Activated T-cell treated with anti-CD3 and anti-CD28 coated beads for 4 hours (primary cell): ENCODE data around the gene SPC24.
"Not testable (repeated sequence)": the region's sequence is repeated elsewhere in the genome, so short reads cannot be mapped to it uniquely, and the experiment has no call there.

ENCODE experiments used
- DNase-seq: peaks from one replicate; pipeline ENCODE4 v3.0.0-alpha.2; 2020

Gene SPC24

DNA sequence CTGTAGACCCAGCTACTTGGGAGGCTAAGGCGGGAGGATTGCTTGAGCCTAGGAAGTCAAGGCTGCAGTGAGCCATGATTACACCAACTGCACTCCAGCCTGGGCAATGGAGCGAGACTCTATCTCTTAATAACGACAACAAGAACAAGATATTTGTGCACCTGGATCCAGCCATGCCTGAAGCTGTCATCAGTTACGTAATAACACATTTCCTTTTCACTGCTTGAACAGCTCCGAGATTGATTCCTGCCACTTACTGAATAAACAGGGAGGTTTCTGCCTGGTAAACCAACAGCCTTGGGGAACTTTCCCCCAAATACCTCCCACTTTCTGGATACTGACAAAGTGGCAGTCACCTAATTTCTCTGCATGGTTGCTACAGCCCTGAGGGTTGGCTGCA is 36.4 kb upstream of the SPC24 start:
- DNase-seq = no peak

DNA sequence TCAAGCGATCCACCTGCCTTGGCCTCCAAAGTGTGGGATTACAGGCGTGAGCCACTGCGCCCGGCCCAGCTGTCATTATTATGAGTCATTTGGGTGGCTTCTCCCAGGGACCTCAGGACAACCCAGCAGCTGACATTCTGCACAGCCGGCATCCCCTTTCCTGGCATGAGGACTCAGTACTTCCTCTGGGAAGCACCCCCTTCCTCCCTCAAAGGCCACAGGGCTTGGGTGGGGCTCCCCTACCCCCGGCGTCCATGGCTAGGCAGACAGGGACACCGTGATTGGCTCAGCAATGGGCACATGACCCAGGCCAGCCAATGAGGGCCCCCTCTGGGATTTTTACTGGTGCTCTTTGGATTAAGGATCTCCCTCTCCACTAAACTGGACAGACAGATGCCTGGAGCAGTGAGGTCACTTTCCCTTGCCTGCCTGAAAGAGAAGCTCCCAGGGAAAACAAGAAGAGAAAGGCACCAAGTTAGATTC is 35.7 kb upstream of the SPC24 start:
- DNase-seq = no peak

GRCh38 chr19:11190501-11190900 is 34.9 kb upstream of the SPC24 start:
- no peak for DNase-seq

DNA sequence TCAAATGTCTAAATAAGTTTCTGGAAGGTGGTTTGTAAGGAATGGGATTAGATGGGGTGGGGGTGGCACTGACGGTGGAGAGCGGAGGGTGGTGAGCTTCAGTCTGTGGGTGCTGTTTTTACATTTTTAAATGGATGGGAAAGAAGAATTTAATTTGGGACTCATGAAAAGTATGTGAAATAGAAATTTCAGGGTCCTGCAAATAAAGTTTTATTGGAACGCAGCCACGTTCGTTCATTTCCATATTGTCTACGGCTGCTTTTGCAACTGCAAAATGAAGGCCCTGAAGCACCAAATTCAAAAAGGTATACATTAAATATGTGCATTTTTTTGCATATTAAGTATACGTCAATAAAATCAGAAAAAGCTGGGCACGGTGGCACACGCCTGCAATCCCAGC is 31.9 kb upstream of the SPC24 start:
- no peak for DNase-seq

GRCh38 chr19:11182994-11183393 is 27.4 kb upstream of the SPC24 start:
- DNase-seq = no peak

GRCh38 chr19:11181488-11181887 is 25.9 kb upstream of the SPC24 start:
- DNase-seq = no peak

- DNase-seq = not testable (repeated sequence)
These were observed 25.4 kb upstream of the SPC24 start for GRCh38 chr19:11180975-11181374.

DNA sequence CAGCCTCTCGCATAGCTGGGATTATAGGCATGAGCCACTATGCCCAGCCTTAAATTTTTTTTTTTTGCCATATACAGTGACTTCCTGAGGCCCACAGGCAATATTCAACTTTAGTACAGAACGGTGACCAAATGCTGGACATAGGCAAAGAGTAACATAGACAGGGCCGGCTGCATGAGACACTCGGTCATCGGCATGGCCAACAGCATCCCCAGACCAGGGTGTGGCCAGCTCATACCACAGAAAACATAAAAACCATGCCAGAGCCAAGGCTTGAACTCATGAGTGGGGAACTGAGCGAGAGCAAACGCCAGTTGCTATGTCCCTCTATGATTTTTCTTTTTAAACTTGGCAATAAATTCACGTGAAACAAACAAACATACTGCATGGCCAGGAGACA is 24.8 kb upstream of the SPC24 start:
- no peak for DNase-seq

DNA sequence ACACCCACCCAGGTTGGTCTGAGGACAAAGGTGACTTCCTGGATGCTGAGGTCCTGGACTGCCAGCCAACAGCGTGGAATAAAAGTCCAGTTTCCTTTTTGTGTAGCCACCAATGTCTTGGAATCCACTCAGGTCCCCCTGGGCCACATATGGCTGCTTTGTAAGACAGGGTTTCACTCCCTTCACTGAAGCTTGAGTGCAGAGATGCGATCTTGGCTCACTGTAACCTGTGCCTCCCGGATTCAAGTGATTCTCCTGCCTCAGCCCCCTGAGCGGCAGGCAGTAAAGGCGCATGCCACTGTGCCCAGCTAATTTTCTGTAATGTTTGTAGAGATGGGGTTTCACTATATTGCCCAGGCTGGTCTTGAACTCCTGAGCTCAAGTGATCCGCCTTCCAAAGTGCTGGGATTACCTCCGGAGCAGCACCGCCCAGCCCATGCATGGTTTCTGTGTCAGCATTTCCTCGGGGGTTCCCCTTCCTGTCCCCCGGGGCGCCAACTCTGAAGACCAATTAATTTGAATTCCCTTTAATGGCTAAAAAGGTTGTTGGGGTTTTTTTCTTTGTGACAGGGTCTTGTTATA is 24.2 kb upstream of the SPC24 start:
- DNase-seq = no peak

GRCh38 chr19:11179145-11179465 is 23.5 kb upstream of the SPC24 start:
- not testable (repeated sequence) for DNase-seq

DNA sequence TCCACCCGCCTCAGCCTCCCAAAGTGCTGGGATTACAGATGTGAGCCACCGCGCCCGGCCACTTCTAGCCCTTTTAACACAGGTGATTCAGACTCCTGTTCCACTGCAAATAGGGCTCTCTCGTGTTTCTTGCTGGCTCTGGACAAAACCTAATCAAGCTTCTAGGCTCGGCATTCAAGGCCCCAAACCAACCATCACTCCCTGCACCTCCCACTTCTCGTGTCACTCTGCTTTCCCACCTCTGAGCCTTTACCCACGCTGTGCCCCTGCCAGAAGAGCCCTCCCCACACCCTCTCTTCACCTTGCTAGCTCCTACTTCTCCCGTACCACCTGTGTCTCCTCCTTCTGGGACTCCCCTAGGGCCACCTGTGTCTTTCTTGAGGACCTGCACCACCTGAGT is 22.0 kb upstream of the SPC24 start:
- DNase-seq = no peak

DNA sequence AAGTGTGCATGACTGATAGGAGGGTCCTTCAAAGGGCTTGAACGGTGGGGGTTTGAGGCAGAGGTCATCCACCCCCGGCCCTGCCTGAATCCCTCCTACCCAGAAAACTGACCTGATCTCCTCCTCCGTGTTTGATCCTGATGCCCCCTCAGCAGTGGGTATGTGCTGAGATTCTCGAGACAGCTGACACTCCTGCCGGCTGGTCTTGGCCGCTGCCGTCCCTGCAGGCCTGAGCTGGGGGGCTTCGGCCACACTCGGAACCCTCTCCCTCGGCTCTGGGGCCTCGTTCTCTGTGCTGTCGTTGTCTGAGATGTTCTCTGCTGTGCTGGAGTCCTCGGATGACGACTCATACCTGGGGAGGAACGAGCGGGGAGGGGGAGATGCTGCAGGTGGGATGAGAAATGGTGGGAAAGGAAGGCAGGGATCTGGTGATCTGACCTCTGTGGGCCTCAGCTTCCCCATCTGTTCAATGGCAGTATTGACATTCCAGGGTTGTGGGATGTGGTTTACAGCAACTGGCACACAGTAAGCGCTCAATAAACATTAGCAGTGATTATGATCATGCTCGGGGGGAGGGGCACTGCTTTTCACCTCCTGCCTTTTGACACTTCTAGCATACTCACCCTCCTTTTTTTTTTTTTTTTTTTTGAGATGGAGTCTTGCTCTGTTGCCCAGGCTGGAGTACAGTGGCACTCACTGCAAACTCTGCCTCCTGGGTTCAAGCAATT is 21.0 kb upstream of the SPC24 start:
- no peak for DNase-seq

DNA sequence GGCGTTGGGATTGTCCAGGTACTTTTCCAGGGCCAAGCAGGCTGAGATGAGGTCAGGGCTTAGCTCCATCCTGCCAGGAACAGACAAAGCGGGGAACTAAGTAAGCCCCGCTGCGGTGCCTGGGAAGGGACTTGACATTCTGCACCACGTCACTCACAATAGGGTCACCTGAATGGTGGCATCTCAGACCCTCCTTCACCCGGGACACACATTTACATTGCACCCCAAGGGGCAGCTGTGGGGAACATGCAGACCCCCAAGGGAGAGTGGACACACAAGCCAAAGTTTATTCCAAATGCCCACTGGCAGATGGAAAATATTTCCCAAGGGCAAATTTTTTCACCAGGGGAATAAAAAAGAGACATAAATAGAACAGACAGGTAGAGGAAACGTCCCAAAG is 20.3 kb upstream of the SPC24 start:
- no peak for DNase-seq

DNA sequence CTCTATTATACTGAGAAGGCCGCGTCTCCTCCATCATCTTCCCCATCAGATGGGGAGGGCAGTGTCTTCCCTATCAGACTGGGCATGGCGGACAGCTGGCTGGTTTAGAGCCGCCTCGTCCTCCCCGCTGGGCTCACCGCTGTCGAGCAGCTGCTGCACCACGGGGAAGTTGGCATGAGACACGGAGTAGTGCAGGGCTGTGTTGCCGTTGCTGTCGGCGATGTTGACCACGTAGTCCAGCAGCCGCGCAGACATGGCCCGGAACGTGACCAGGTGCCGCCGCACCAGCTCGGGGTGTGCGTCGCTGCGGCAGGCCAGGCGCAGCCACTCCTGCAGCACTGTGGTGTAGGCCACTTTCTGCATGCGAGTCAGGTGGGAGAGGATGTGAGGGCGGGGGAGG is 18.8 kb upstream of the SPC24 start:
- no peak for DNase-seq

DNA sequence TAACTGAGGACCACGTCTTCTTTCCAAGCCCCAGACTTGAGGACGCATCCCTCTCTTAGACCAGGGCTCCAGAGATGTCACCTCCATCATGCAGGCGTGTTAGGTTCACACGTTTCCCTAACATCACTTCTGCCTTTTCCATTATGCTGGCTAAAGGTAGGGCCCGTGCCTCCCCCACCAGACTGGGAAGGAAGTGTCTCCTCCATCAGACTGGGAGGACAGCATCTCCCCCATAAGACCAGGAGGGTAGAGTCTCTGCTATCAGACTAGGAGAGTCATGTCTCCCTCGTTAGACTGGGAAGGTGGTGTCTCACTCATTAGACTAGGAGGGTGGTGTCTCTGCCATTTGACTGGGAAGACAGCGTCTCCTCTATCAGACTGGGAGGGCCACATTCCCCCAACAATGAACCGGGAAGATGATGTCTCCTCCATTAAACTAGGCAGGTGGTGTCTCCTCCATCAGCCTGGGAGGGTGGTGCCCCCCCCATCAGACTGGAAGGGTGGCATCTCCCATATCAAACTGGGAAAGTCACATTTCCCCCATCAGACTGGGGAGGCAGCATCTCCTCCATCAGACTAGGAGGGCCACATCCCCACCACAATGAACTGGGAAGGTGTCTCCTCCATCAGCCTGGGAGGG is 18.1 kb upstream of the SPC24 start:
- no peak for DNase-seq

GRCh38 chr19:11172576-11172975 is 17.0 kb upstream of the SPC24 start:
- DNase-seq = no peak

DNA sequence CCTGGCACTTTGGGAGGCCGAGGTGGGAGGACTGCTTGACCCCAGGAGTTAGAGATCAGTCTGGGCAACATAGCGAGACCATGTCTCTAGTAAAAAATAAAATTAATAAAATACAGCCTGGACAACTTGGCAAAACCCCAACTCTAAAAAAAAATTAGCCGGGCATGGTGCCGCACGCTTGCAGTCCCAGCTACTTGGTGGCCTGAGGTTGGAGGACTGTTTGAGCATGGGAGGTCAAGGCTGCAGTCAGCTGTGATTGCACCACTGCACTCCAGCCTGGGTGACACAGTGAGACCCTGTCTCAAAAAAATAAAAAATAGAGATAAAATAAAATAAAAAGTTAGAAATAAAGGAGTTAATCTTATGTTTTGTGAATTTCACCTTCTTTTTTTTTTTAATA is 15.6 kb upstream of the SPC24 start:
- no peak for DNase-seq

DNA sequence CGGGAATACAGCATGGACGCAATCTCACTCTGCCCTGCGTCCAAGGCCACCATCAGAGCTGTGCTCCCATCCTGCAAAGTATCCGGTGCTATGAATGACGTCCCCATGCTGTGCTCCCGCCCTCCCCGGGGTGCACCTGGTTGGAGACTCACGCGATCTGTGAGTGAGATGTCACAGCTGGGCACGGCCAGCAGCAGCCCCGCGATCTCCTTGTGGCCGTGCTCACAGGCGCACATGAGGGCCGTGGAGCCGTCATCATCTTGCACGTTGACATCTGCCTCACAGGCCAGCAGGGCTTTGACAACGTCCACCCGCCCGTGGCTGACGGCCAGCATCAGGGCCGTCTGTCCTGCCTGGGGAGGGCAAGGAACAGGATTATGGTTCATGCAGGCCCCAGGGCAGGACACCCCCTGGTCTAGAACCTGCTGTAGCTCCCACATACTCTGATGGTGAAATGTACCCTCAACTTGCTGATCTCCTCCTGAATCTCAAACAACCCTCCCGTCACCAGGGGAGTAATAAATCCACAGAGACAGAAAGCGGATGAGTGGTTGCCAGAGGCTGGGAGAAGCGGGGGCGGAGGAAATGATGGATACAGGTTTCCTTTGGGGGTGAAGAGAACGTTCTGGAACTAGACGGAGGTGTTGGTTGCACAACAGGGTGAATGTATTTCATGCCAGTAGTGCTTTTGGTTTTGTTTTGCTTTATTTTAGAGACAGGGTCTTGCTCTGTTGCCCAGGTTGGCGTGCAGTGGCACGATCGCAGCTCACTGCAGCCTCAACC is 14.5 kb upstream of the SPC24 start:
- DNase-seq = no peak

GRCh38 chr19:11168568-11168967 is 13.0 kb upstream of the SPC24 start:
- no peak for DNase-seq

GRCh38 chr19:11166281-11167142 is 10.9 kb upstream of the SPC24 start:
- no peak for DNase-seq

DNA sequence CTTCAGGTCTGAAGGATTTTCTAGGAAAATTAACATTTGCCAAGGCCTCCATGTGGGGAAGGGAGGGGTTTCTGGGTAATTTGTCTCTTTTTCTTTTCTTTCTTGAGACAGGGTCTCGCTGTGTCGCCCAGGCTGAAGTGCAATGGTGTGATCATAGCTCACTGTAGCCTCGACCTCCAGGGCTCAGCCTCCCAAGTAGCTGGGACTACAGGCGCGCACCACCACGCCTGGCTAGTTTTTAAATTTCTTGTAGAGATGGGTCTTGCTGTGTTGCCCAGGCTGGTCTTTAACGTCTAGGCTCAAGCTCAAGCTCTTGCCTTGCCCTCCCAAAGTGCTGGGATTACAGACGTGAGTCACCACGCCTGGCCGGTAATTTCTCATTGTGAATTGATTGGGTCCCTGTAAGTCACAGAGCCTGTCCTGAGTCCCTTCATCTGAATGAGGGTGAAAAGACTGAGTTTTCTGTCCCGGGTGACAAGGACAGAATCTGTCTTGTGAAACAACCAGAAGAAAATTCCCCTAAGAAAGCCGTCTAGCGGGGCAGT is 10.0 kb upstream of the SPC24 start:
- no peak for DNase-seq

GRCh38 chr19:11164879-11165406 is 9.4 kb upstream of the SPC24 start:
- DNase-seq = no peak
